Occipital lobe (tissue), 3 donors: Measurements from ENCODE around the gene ATP2B1. TPM values are rescaled to one million over a fixed set of nuclear protein-coding genes. Genes with fewer than 3 reads are reported as not detected.

Experiments used
- DNase-seq: peaks from one replicate; lab custom pipeline; 2025; lab: John Stamatoyannopoulos, UW
- small RNA-seq: library from RNA; depleted of rRNA; stranded (forward); fragments of <200 nt; gene quantifications from one replicate; pipeline ENCODE3, GENCODE V24; 2014
- total RNA-seq: library from RNA; depleted of rRNA; stranded (reverse); fragments of >200 nt; gene quantifications from one replicate; pipeline ENCODE4 v1.2.3, GENCODE V29; 2014

ATP2B1 gene
- total RNA-seq, 1 donor from 2014 or later = 272 TPM

DNA sequence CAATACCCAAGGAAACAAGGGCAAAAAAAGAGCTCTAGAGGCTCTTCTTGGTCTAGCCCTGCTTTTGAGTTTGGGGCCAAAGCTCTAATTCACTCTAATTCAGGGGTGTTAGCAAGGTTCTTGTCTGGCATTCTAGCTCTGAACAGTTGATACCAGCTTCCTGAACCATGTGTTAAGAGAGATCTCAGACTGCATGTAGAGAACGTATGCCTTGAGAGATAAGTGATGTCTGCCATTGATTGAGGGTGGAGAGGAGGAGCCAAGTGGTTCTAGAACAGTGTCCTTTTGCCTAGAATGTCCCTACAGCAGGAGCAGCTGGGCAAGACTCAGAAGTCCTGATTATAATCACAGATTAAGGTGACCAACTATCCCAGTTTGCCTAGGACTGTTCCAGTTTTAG lies 164.6 kb downstream of the ATP2B1 start:
- no peak for DNase-seq

DNA sequence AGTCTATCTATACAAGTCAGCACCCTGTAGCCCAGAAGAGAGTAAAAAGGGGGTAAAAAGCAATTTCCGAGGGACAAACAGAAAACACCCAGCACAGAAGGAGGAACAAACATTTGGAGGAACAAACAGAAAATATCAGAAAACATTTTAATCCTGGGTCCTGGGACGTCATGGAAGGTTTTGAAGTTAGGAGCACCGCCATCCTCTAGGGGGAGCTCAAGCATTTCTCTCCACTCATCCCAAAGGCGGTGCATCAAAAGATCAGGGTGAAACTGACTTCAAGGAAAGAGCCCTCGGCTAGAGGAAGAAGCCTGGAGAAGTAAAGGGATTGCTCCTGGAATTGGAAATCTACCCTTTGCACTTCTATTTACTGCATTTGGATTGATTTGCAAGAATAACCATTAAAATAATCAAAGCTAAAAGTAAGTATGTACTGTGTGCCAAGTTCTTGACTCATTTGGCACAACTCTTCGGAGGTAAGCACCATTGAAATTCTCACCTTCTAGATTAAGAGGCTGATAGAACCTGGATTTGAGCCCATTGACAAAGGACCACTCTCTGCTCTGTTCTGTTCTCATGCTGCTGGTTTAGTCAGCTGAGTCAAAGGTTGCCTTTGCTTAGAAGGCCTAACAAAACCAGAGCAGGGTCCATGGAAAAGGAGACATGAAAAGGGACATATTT lies 165.6 kb downstream of the ATP2B1 start:
- DNase-seq = no peak

DNA sequence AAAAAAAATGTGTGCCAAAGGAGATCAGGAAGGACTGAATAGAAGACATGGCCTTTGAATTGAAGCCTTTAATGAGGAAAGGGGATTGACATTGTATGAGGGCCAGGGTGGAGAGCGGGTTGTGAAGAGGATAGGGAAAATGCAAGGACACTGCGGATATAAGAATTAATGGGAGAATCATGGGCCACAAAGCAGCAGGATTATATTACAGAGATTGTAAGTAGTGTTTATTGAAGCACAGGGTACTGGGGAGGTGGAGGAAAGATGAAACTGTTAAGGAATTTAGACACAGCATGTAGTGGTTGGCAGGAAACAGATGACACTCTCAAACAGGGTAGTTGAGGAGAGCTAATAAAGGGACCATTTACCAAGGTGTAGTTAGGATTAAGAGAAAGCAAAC lies 166.4 kb downstream of the ATP2B1 start:
- DNase-seq = no peak

DNA sequence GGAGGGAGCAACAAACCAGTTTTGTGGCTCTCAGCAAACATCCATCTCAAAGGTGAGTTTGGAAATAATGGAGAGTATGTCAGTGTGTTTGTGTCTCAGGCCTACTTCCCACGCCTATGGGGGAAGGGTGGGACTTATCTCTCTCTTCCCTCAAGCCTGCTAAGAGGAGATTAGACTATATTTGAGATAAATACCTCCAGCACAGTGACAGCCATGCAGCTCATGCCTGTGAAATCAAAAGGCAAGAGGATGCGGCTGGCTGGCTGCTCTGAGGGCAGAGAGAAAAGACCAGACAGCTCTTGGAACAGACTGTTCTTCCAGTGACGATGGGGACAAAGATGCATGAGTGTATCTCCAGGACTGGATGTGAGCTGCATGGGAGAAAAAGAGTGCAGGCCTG lies 168.1 kb downstream of the ATP2B1 start:
- no peak for DNase-seq

DNA sequence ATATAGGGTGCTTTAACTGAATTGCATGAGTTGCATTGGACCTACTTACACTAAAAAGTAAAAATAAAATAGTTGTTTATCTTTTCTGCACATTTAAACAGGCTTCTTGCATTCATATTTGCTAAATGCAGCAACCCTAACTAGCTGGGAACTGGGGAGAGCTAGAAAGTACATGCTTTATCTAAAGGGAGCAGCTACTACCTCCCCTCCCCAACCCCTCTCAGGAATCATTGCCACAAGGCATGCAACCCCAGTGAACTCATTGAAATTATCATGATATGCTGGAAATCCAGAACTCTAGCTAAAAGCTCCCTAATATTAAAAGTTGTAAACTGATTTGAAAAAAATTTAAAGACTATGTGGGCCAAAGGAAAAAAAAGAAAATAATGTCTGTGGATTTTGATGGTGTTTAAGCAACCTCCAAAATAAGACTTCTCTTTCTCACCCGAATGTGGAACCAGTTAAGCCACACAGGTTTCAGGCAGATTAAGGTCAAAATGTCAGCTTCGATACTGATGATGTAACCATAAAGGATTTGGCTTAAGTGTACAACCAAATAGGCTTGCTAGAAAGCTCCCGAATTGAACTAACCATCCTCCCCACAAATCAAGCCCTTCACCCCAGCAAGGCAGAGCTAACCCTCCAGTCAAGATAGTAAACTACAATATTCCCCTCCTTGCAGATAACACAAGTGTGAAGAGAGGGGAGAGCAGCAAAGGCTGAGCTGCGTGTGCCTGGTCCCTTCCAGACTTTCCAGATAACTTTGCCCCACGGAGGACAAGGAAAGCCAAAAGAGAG lies 169.0 kb downstream of the ATP2B1 start:
- no peak for DNase-seq

DNA sequence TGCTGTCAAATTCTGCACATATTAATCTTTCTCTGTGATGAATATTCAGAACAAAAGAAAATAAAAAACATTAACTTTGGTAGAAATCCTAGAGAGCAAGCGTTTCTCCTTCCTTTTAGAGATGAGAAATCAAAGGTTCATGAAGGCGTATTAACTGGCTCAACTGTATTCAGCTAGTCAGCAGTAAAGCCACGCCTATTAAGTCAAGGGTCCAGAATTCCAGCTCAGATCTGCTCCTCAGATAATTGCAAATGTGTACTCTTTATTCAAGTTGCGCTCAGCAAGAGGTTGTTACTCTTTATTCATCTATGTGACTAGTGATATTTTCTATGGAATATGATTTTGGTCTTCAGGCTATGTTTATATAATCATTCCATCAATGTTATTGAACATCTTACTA lies 169.7 kb downstream of the ATP2B1 start:
- DNase-seq = no peak

Small RNA genes lying within 50 kb of the gene (small RNA-seq; reads per million reads assigned to genes)
- gene AC025034.2 (not detected), gene RNA5SP365 (not detected), gene RNU6-148P (not detected)

Other genes starting within 250 kb of the ATP2B1 start
- gene GALNT4, start 184.0 kb downstream of the ATP2B1 start, total RNA-seq = 3.3 TPM
- gene POC1B, start 182.8 kb downstream of the ATP2B1 start, total RNA-seq = 15.6 TPM